OCI-LY7 (cell line): ENCODE data around the gene CR1L.

ENCODE experiments used
- EZH2phosphoT487 ChIP-seq: fragments of 200-600 bp; sonication (generic); IDR thresholded peaks from 2 replicates; pipeline ENCODE4 v1.6.1; 2018; ENCODE audit warnings: low read depth, borderline replicate concordance, mild to moderate bottlenecking, mixed run types, antibody characterized with exemption, low read length, moderate library complexity, mixed read lengths
- TF ChIP-seq, protein P1 (sequence below): fragments of 200-600 bp; sonication (generic); conservative IDR thresholded peaks from 2 replicates; pipeline ENCODE4 v1.5.1; 2014; ENCODE audit warnings: mild to moderate bottlenecking, antibody characterized with exemption, low read length, moderate library complexity, mixed read lengths

DNA sequence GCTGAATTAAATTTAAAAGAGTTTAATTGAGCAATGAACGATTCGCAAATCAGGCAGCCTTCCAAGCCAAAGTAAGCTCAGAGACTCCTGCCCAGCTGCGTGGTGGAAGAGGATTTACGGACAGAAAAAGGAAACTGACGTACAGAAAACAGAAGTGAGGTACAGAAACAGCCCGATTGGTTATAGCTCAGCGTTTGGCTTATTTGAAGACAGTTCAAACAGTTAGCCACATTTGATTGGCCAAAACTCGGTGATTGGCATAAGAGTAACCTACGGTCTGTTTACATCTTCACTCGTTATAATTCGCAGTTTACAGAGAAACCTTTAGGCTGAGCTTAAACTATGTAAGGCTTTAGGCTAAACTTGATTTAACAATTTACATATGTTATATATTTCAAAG, 46.9 kb downstream of the CR1L start:
- TF ChIP-seq, protein P1, sequence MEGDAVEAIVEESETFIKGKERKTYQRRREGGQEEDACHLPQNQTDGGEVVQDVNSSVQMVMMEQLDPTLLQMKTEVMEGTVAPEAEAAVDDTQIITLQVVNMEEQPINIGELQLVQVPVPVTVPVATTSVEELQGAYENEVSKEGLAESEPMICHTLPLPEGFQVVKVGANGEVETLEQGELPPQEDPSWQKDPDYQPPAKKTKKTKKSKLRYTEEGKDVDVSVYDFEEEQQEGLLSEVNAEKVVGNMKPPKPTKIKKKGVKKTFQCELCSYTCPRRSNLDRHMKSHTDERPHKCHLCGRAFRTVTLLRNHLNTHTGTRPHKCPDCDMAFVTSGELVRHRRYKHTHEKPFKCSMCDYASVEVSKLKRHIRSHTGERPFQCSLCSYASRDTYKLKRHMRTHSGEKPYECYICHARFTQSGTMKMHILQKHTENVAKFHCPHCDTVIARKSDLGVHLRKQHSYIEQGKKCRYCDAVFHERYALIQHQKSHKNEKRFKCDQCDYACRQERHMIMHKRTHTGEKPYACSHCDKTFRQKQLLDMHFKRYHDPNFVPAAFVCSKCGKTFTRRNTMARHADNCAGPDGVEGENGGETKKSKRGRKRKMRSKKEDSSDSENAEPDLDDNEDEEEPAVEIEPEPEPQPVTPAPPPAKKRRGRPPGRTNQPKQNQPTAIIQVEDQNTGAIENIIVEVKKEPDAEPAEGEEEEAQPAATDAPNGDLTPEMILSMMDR: no peak
- TF ChIP-seq EZH2phosphoT487: no peak
